ENCODE measurements around the gene ACTN1.

ACTN1 gene

GRCh38 chr14:68969278-68970033 is 9.6 kb downstream of the ACTN1 start:
- H3K9me3 ChIP-seq, result no peaks in the 10 kb centered on the region
- no peak overlapping the region for H3K4me3 ChIP-seq (ENCODE audit: low read depth, low read length)
- peaks cover 54% of the 10 kb centered on the region for H3K4me1 ChIP-seq
- no peak for DNase-seq
- peaks cover 35% of the 10 kb centered on the region for H3K36me3 ChIP-seq
- TF ChIP-seq CTCF (IDR thresholded peaks at IDR 0.05; ENCODE audit: low read depth, low read length), result no peak
- no peaks in the 10 kb centered on the region for H3K27me3 ChIP-seq

GRCh38 chr14:68968721-68969120 is 10.4 kb downstream of the ACTN1 start:
- no peak for DNase-seq
- Histone ChIP-seq H3K4me1 (peaks cover 54% of the 10 kb centered on the region), H3K4me3 (ENCODE audit: low read depth, low read length) (no peak overlapping the region), H3K9me3 (no peaks in the 10 kb centered on the region), H3K27me3 (no peaks in the 10 kb centered on the region), H3K36me3 (peaks cover 28% of the 10 kb centered on the region)
- TF ChIP-seq CTCF (IDR thresholded peaks at IDR 0.05; ENCODE audit: low read depth, low read length), result no peak

- Histone ChIP-seq H3K27me3 (no peaks in the 10 kb centered on the region), H3K4me3 (ENCODE audit: low read depth, low read length) (no peak overlapping the region), H3K36me3 (peaks cover 21% of the 10 kb centered on the region), H3K9me3 (no peaks in the 10 kb centered on the region), H3K4me1 (peaks cover 54% of the 10 kb centered on the region)
- DNase-seq, result no peak
- TF ChIP-seq CTCF (IDR thresholded peaks at IDR 0.05; ENCODE audit: low read depth, low read length), result no peak
Observed at GRCh38 chr14:68968051-68968450, 11.1 kb downstream of the ACTN1 start.

GRCh38 chr14:68967459-68967940 is 11.6 kb downstream of the ACTN1 start:
- H3K9me3 ChIP-seq, result no peaks in the 10 kb centered on the region
- H3K36me3 ChIP-seq, result peaks cover 16% of the 10 kb centered on the region
- peaks cover 59% of the 10 kb centered on the region for H3K4me1 ChIP-seq
- no peaks in the 10 kb centered on the region for H3K27me3 ChIP-seq
- TF ChIP-seq CTCF (IDR thresholded peaks at IDR 0.05; ENCODE audit: low read depth, low read length), result no peak
- no peak for DNase-seq
- H3K4me3 ChIP-seq (ENCODE audit: low read depth, low read length), result no peak overlapping the region

GRCh38 chr14:68966872-68967301 is 12.2 kb downstream of the ACTN1 start:
- peaks cover 65% of the 10 kb centered on the region for H3K4me1 ChIP-seq
- H3K9me3 ChIP-seq, result no peaks in the 10 kb centered on the region
- DNase-seq, result peak; percentile 69
- H3K27me3 ChIP-seq, result no peaks in the 10 kb centered on the region
- peaks cover 12% of the 10 kb centered on the region for H3K36me3 ChIP-seq
- no peak for TF ChIP-seq CTCF (IDR thresholded peaks at IDR 0.05; ENCODE audit: low read depth, low read length)
- no peak overlapping the region for H3K4me3 ChIP-seq (ENCODE audit: low read depth, low read length)

GRCh38 chr14:68965261-68965761 is 13.8 kb downstream of the ACTN1 start:
- Histone ChIP-seq H3K27me3 (no peaks in the 10 kb centered on the region), H3K4me1 (peaks cover 69% of the 10 kb centered on the region), H3K4me3 (ENCODE audit: low read depth, low read length) (no peak overlapping the region), H3K36me3 (peaks cover 8% of the 10 kb centered on the region; the same call in 1 of the 2 replicates), H3K9me3 (no peaks in the 10 kb centered on the region)
- TF ChIP-seq CTCF (IDR thresholded peaks at IDR 0.05; ENCODE audit: low read depth, low read length), result no peak
- no peak for DNase-seq

All from BE2C (cell line).